Keratinocyte (primary cell): ENCODE data around the gene DDIT4L. TPM values are rescaled to one million over a fixed set of nuclear protein-coding genes. Genes with fewer than 3 reads are reported as not detected.
A peak's percentile ranks its signal among the peaks of the same experiment; 100 is the strongest.
"Not testable (repeated sequence)": the region's sequence is repeated elsewhere in the genome, so short reads cannot be mapped to it uniquely, and the experiment has no call there.

Experiments used
- DNase-seq: peaks from one replicate; pipeline ENCODE4 v3.0.0-alpha.2; 2011; ENCODE audit warnings: low read depth, missing footprints, low spot score
- FAIRE-seq: peaks from 2 replicates; lab custom pipeline; 2011; peaks lifted over from hg19 to GRCh38; lab: Jason Lieb, UNC
- H2AFZ ChIP-seq: 2 replicates; pipeline ENCODE4 v1.6.0; 2012; ENCODE audit warnings: low read length, control low read depth, inconsistent platforms; ENCODE audit not compliant: control insufficient read depth
- H3K27ac ChIP-seq: 2 replicates; pipeline ENCODE4 v1.5.1; 2011; ENCODE audit warnings: low read length; ENCODE audit not compliant: control insufficient read depth, insufficient read depth
- H3K27me3 ChIP-seq: 3 replicates; pipeline ENCODE4 v1.6.0; 2011; ENCODE audit warnings: low read length; ENCODE audit not compliant: control insufficient read depth, insufficient read depth; ENCODE audit errors: extremely low read depth
- H3K36me3 ChIP-seq, 2 experiments: 2 replicates in 1 of 2; 3 replicates in 1 of 2; pipeline ENCODE4 v1.5.1; 2011; ENCODE audit warnings: low read length in 2 of 2, mild to moderate bottlenecking in 1 of 2; ENCODE audit not compliant: control insufficient read depth in 2 of 2, insufficient read depth in 2 of 2; ENCODE audit errors: extremely low read depth in 1 of 2
- H3K4me1 ChIP-seq: 3 replicates; pipeline ENCODE4 v1.5.1; 2011; ENCODE audit warnings: low read length; ENCODE audit not compliant: control insufficient read depth, insufficient read depth; ENCODE audit errors: extremely low read depth
- H3K4me2 ChIP-seq: 3 replicates; pipeline ENCODE4 v1.6.0; 2011; ENCODE audit warnings: low read depth, low read length; ENCODE audit not compliant: control insufficient read depth, insufficient read depth; ENCODE audit errors: extremely low read depth
- H3K4me3 ChIP-seq, 3 experiments: fragments of 200-600 bp in 1 of 3; sonication (generic) in 1 of 3; 2 replicates in 2 of 3; 3 replicates in 1 of 3; pipeline ENCODE4 v1.5.1; 2011 to 2016; ENCODE audit warnings: low read length in 3 of 3, mild to moderate bottlenecking in 3 of 3, control low read depth in 2 of 3, inconsistent platforms in 1 of 3, low read depth in 1 of 3, mixed read lengths in 1 of 3, mixed run types in 1 of 3, moderate library complexity in 1 of 3; ENCODE audit not compliant: control insufficient read depth in 2 of 3, insufficient read depth in 2 of 3; ENCODE audit errors: extremely low read depth in 1 of 3
- H3K79me2 ChIP-seq: 2 replicates; pipeline ENCODE4 v1.6.0; 2012; ENCODE audit warnings: low read length; ENCODE audit not compliant: control insufficient read depth, insufficient read depth
- H3K9ac ChIP-seq: 3 replicates; pipeline ENCODE4 v1.6.0; 2011; ENCODE audit warnings: low read length; ENCODE audit not compliant: control insufficient read depth, insufficient read depth; ENCODE audit errors: extremely low read depth
- H3K9me1 ChIP-seq: 3 replicates; pipeline ENCODE4 v1.6.0; 2011; ENCODE audit warnings: low read length; ENCODE audit not compliant: control insufficient read depth, insufficient read depth; ENCODE audit errors: extremely low read depth
- H3K9me3 ChIP-seq: 2 replicates; pipeline ENCODE4 v1.5.1; 2012; ENCODE audit warnings: low read depth, low read length; ENCODE audit not compliant: control insufficient read depth
- H4K20me1 ChIP-seq: 3 replicates; pipeline ENCODE4 v1.6.0; 2011; ENCODE audit warnings: low read length; ENCODE audit not compliant: control insufficient read depth, insufficient read depth; ENCODE audit errors: extremely low read depth
- CTCF ChIP-seq, 3 experiments: IDR thresholded peaks in 1 of 3; conservative IDR thresholded peaks in 1 of 3; optimal IDR thresholded peaks in 1 of 3; 2 replicates in 2 of 3; 3 replicates in 1 of 3; pipeline versions ENCODE3 to v1.5.1; 2011; ENCODE audit warnings: low read length in 3 of 3, mild to moderate bottlenecking in 3 of 3, moderate library complexity in 2 of 3, control low read depth in 1 of 3, inconsistent platforms in 1 of 3; ENCODE audit not compliant: insufficient read depth in 2 of 3; ENCODE audit errors: extremely low read depth in 1 of 3
- EZH2 ChIP-seq: IDR thresholded peaks from one replicate; pipeline ENCODE4 v1.6.1; 2012; ENCODE audit warnings: inconsistent platforms, mild to moderate bottlenecking, low read length, moderate library complexity
- dilution Hi-C: fragments of 300-500 bp; cut with MboI; formaldehyde crosslinking; loops from one replicate; pipeline ENCODE4 v1.7.0; 2020; ENCODE audit warnings: low sequenced_read_pairs; ENCODE audit not compliant: extremely low pct_ligation_motif_present
- polyA plus RNA-seq, 5 experiments: library from polyadenylated mRNA; depleted of rRNA in 3 of 5; stranded (reverse) in 3 of 5; stranded (forward) in 1 of 5; unstranded in 1 of 5; fragments of >200 nt; gene quantifications; 1 replicate in 1 of 5; 2 replicates in 3 of 5; 3 replicates in 1 of 5; pipeline versions ENCODE4 v1.2.1 to v1.2.3, GENCODE V29; 2011 to 2012; ENCODE audit warnings: missing spikeins in 2 of 5, low read depth in 1 of 5, low replicate concordance in 1 of 5

DDIT4L gene
- polyA plus RNA-seq, 1 donor (not counting 4 experiments of a cell fraction or from before 2014, with no cell fraction given): 0.46 TPM

- Histone ChIP-seq H4K20me1 (no peaks in the 10 kb centered on the region), H3K4me3 (no peak overlapping the region), H3K27ac (no peak overlapping the region), H3K9me1 (no peaks in the 10 kb centered on the region), H2AFZ (no peak overlapping the region), H3K36me3 (no peaks in the 10 kb centered on the region), H3K9ac (no peak overlapping the region), H3K27me3 (peaks cover 3% of the 10 kb centered on the region), H3K79me2 (no peaks in the 10 kb centered on the region), H3K4me2 (no peak overlapping the region), H3K4me1 (no peaks in the 10 kb centered on the region), H3K9me3 (no peaks in the 10 kb centered on the region)
- dilution Hi-C loops: no loop called here
- FAIRE-seq (peak; percentile 26), DNase-seq (no peak)
- TF ChIP-seq CTCF (optimal IDR thresholded peaks at IDR 0.05 in 1 of 3, IDR thresholded peaks at IDR 0.05 in 1 of 3, conservative IDR thresholded peaks at IDR 0.05 in 1 of 3; ENCODE audit: extremely low read depth in 1 of 3, insufficient read depth in 2 of 3, low read length in 3 of 3) (no peak), EZH2 (no peak)
Measured at GRCh38 chr4:100206850-100207249, 16.6 kb upstream of the DDIT4L start.

GRCh38 chr4:100198061-100198460 lies 7.8 kb upstream of the DDIT4L start:
- H3K4me1 ChIP-seq: no peaks in the 10 kb centered on the region
- H3K4me2 ChIP-seq: no peak overlapping the region
- no peak overlapping the region for H3K27ac ChIP-seq
- no peaks in the 10 kb centered on the region for H3K27me3 ChIP-seq
- H2AFZ ChIP-seq: no peak overlapping the region
- H3K79me2 ChIP-seq: no peaks in the 10 kb centered on the region
- H3K9ac ChIP-seq: no peak overlapping the region
- H3K9me1 ChIP-seq: no peaks in the 10 kb centered on the region
- H3K4me3 ChIP-seq: no peak overlapping the region
- dilution Hi-C loops: no loop called here
- no peaks in the 10 kb centered on the region for H3K9me3 ChIP-seq
- TF ChIP-seq EZH2: no peak
- no peak for TF ChIP-seq CTCF (optimal IDR thresholded peaks at IDR 0.05 in 1 of 3, IDR thresholded peaks at IDR 0.05 in 1 of 3, conservative IDR thresholded peaks at IDR 0.05 in 1 of 3; ENCODE audit: extremely low read depth in 1 of 3, insufficient read depth in 2 of 3, low read length in 3 of 3)
- H3K36me3 ChIP-seq: no peaks in the 10 kb centered on the region
- DNase-seq (no peak), FAIRE-seq (no peak)
- no peaks in the 10 kb centered on the region for H4K20me1 ChIP-seq

GRCh38 chr4:100196388-100197071 lies 6.3 kb upstream of the DDIT4L start:
- H3K79me2 ChIP-seq, FAIRE-seq, H2AFZ ChIP-seq, H3K9me1 ChIP-seq, H4K20me1 ChIP-seq, H3K4me3 ChIP-seq, H3K27me3 ChIP-seq, H3K9me3 ChIP-seq, H3K27ac ChIP-seq, dilution Hi-C loops, DNase-seq, H3K36me3 ChIP-seq, H3K9ac ChIP-seq, H3K4me1 ChIP-seq, H3K4me2 ChIP-seq: not testable (repeated sequence)
